Measurements from ENCODE around the gene PDZD2.

DNA sequence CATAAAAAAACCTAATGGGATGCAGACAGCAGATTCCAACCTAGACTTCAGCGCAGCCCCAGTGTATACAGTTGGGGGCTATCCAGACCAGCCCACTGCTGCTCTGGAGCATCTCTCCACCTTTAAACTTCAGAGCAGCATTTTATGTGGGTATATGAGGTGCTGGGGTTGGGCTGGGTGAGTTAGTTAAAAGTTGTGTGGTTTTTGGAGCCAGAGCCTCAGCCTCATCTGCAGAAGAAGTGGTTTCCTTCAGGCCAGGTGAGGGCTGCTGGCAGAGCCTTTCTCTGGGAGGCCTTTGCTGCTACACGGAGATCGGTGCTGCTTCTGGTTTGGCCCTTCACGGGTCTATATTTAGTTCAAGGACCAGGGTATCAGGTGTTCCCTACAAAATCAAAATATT lies 228.3 kb downstream of the PDZD2 start:
- TF ChIP-seq RAD21 (conservative IDR thresholded peaks at IDR 0.05) (no peak), POLR2AphosphoS5 (IDR thresholded peaks at IDR 0.05) (no peak)
- TF ChIP-seq, protein P1, sequence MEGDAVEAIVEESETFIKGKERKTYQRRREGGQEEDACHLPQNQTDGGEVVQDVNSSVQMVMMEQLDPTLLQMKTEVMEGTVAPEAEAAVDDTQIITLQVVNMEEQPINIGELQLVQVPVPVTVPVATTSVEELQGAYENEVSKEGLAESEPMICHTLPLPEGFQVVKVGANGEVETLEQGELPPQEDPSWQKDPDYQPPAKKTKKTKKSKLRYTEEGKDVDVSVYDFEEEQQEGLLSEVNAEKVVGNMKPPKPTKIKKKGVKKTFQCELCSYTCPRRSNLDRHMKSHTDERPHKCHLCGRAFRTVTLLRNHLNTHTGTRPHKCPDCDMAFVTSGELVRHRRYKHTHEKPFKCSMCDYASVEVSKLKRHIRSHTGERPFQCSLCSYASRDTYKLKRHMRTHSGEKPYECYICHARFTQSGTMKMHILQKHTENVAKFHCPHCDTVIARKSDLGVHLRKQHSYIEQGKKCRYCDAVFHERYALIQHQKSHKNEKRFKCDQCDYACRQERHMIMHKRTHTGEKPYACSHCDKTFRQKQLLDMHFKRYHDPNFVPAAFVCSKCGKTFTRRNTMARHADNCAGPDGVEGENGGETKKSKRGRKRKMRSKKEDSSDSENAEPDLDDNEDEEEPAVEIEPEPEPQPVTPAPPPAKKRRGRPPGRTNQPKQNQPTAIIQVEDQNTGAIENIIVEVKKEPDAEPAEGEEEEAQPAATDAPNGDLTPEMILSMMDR (IDR thresholded peaks at IDR 0.05; ENCODE audit: poor library complexity, severe bottlenecking) = no peak
